Gastroesophageal sphincter (tissue), 3 donors: Measurements from ENCODE around the gene CDKAL1.

Source experiments
- EP300 ChIP-seq: sonication (generic); formaldehyde crosslinking; IDR thresholded peaks from one replicate; pipeline ENCODE4 v1.6.1; 2017; ENCODE audit warnings: antibody characterized with exemption, mild to moderate bottlenecking
- TF ChIP-seq, protein P1 (sequence below), 4 experiments: fragments of 200-600 bp in 2 of 4; fragments of 450-650 bp in 2 of 4; sonication (generic) in 1 of 4; IDR thresholded peaks; one replicate each; pipeline ENCODE4 v1.5.1; 2017 to 2019; ENCODE audit warnings: antibody characterized with exemption in 4 of 4, mild to moderate bottlenecking in 2 of 4, moderate library complexity in 2 of 4

DNA sequence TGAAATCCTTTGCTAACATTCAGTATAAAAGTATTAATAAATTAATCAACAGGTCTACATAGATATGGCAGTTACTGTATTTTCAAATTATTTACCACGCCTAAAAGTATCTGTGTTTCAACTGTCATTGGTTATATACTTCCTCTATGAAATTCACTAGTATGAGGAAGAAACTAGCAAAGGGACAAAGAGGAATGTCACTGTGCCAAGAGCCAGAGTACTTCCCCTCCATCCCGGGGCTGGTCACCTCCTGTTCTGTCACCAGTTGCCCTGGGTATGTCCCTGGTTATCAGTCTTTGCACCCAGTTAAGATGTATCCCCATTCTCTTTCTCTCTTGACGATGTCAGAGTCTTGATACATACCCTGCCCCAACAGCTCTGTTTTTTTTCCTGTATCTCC lies 582.5 kb downstream of the CDKAL1 start:
- TF ChIP-seq, protein P1, sequence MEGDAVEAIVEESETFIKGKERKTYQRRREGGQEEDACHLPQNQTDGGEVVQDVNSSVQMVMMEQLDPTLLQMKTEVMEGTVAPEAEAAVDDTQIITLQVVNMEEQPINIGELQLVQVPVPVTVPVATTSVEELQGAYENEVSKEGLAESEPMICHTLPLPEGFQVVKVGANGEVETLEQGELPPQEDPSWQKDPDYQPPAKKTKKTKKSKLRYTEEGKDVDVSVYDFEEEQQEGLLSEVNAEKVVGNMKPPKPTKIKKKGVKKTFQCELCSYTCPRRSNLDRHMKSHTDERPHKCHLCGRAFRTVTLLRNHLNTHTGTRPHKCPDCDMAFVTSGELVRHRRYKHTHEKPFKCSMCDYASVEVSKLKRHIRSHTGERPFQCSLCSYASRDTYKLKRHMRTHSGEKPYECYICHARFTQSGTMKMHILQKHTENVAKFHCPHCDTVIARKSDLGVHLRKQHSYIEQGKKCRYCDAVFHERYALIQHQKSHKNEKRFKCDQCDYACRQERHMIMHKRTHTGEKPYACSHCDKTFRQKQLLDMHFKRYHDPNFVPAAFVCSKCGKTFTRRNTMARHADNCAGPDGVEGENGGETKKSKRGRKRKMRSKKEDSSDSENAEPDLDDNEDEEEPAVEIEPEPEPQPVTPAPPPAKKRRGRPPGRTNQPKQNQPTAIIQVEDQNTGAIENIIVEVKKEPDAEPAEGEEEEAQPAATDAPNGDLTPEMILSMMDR (IDR thresholded peaks at IDR 0.05): no peak
- TF ChIP-seq EP300: no peak
